GM12891 (cell line): ENCODE results near the gene NDUFV2.

Source experiments
- POLR2A ChIP-seq: IDR thresholded peaks from 2 replicates; pipeline ENCODE4 v1.6.1; 2011; ENCODE audit warnings: low read depth, low read length, control low read depth
- TAF1 ChIP-seq: IDR thresholded peaks from 2 replicates; pipeline ENCODE4 v1.6.1; 2011; ENCODE audit warnings: low read depth, low read length, control low read depth

DNA sequence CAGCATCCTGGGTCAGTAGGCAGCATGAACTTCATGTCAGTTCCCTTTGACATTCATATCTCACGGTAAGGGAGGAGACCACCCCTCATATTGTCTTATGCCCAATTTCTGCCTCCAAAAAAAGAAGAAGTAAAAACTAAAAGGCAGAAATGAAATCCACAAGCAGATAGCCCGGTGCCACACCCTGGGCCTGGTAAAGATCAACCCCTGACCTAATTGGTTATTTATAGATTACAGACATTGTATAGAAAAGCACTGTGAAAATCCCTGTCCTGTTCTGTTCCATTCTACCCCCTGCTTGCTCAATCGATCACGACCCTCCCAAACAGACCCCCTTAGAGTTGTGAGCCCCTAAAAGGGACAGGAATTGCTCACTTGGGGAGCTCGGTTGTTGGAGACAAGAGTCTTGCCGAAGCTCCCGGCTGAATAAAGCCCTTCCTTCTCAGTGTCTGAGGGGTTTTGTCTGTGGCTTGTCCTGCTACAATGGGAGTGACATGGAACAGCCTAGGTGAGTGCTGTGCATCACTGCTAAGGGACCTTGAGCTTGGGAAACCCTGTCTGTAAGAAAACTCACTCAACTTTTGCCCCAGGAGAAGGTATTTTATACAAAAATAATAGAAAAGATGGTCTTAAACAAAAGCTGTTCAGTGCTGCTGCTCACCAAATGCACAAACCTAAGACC is 11.1 kb downstream of the NDUFV2 start:
- TF ChIP-seq POLR2A (no peak), TAF1 (no peak)
